Measurements from ENCODE around the gene SNU13.
"Not testable (repeated sequence)": the region's sequence is repeated elsewhere in the genome, so short reads cannot be mapped to it uniquely, and the experiment has no call there.

SNU13 gene

GRCh38 chr22:41638124-41638523 lies 50.5 kb downstream of the SNU13 start:
- no peak for DNase-seq

- not testable (repeated sequence) for DNase-seq
These were observed 51.0 kb downstream of the SNU13 start for GRCh38 chr22:41637623-41638022.

GRCh38 chr22:41636467-41636866 lies 52.2 kb downstream of the SNU13 start:
- DNase-seq = no peak

- DNase-seq = not testable (repeated sequence)
These were observed 54.1 kb downstream of the SNU13 start for GRCh38 chr22:41634610-41635009.

GRCh38 chr22:41631615-41632014 lies 57.1 kb downstream of the SNU13 start:
- not testable (repeated sequence) for DNase-seq

GRCh38 chr22:41631115-41631514 lies 57.6 kb downstream of the SNU13 start:
- DNase-seq = not testable (repeated sequence)

- no peak for DNase-seq
These were observed 63.1 kb downstream of the SNU13 start for GRCh38 chr22:41625577-41625976.

Measured in NCI-H82 (cell line).